Measurements from ENCODE around the gene GAB1.

GRCh38 chr4:143294710-143295275 is 41.9 kb upstream of the GAB1 start:
- no peak for TF ChIP-seq CTCF (IDR thresholded peaks at IDR 0.05)
- no peak for TF ChIP-seq POLR2A (IDR thresholded peaks at IDR 0.05)
